ENCODE results near the gene AMY2B.
A peak's percentile ranks its signal among the peaks of the same experiment; 100 is the strongest.

AMY2B gene

GRCh38 chr1:103527331-103527730 is 44.1 kb upstream of the AMY2B start:
- Histone ChIP-seq H4K8ac (ENCODE audit: low read length) (no peak overlapping the region), H2AFZ (ENCODE audit: low read depth, low read length) (no peak overlapping the region), H2BK15ac (ENCODE audit: low read depth, poor library complexity, severe bottlenecking) (no peak overlapping the region), H3K9ac (ENCODE audit: low read length) (peak overlapping the region; percentile 97), H3K27me3 (ENCODE audit: control insufficient read depth in 1 of 2, insufficient read depth in 1 of 2, low read length in 2 of 2) (no peaks in the 10 kb centered on the region), H4K91ac (ENCODE audit: low read length) (no peak overlapping the region), H3K9me3 (ENCODE audit: control insufficient read depth, low read length) (no peaks in the 10 kb centered on the region), H2BK12ac (ENCODE audit: low read length in 2 of 2) (no peak overlapping the region), H3K27ac (ENCODE audit: low read length, poor library complexity, severe bottlenecking) (no peak overlapping the region), H3K36me3 (ENCODE audit: control insufficient read depth in 1 of 2, insufficient read depth in 2 of 2, low read depth in 1 of 2, low read length in 2 of 2) (peaks cover 3 to 32% of the 10 kb centered on the region in 2 experiments), H3K4me1 (ENCODE audit: control insufficient read depth, insufficient read depth, low read depth, low read length) (peaks cover 3% of the 10 kb centered on the region), H3K18ac (ENCODE audit: low read depth in 1 of 2, low read length in 2 of 2) (no peak overlapping the region), H3K23ac (ENCODE audit: low read length in 2 of 2) (no peak overlapping the region), H2AK5ac (ENCODE audit: low read length, severe bottlenecking) (no peak overlapping the region), H3K79me1 (replicated peaks; ENCODE audit: low read length, poor library complexity, severe bottlenecking) (peaks cover 9% of the 10 kb centered on the region), H3K4me3 (ENCODE audit: insufficient read depth in 1 of 2, low read depth in 1 of 2, low read length in 2 of 2) (peak overlapping the region in 1 of 2 experiments; percentile 99), H3K4ac (ENCODE audit: low read depth in 1 of 2, low read length in 2 of 2) (no peak overlapping the region), H3K4me2 (ENCODE audit: low read length, poor library complexity, severe bottlenecking) (no peak overlapping the region), H2BK5ac (ENCODE audit: low read depth, low read length, poor library complexity, severe bottlenecking) (no peak overlapping the region), H2BK120ac (ENCODE audit: low read depth, low read length) (no peak overlapping the region), H3K14ac (ENCODE audit: low read length in 2 of 2) (no peak overlapping the region)
- no peak for DNase-seq
- WGBS, result no CpG with 5 or more reads among the region's 2 CpGs

GRCh38 chr1:103529746-103530145 is 41.6 kb upstream of the AMY2B start:
- Histone ChIP-seq H3K9me3 (ENCODE audit: control insufficient read depth, low read length) (no peaks in the 10 kb centered on the region), H3K18ac (ENCODE audit: low read depth in 1 of 2, low read length in 2 of 2) (no peak overlapping the region), H4K91ac (ENCODE audit: low read length) (no peak overlapping the region), H3K79me1 (replicated peaks; ENCODE audit: low read length, poor library complexity, severe bottlenecking) (peaks cover 6% of the 10 kb centered on the region), H2BK12ac (ENCODE audit: low read length in 2 of 2) (no peak overlapping the region), H3K4ac (ENCODE audit: low read depth in 1 of 2, low read length in 2 of 2) (no peak overlapping the region), H2AK5ac (ENCODE audit: low read length, severe bottlenecking) (no peak overlapping the region), H2BK15ac (ENCODE audit: low read depth, poor library complexity, severe bottlenecking) (no peak overlapping the region), H2BK5ac (ENCODE audit: low read depth, low read length, poor library complexity, severe bottlenecking) (no peak overlapping the region), H3K27me3 (ENCODE audit: control insufficient read depth in 1 of 2, insufficient read depth in 1 of 2, low read length in 2 of 2) (no peaks in the 10 kb centered on the region), H3K23ac (ENCODE audit: low read length in 2 of 2) (no peak overlapping the region), H3K4me2 (ENCODE audit: low read length, poor library complexity, severe bottlenecking) (no peak overlapping the region), H3K4me1 (ENCODE audit: control insufficient read depth, insufficient read depth, low read depth, low read length) (peaks cover 3% of the 10 kb centered on the region), H2BK120ac (ENCODE audit: low read depth, low read length) (no peak overlapping the region), H2AFZ (ENCODE audit: low read depth, low read length) (no peak overlapping the region), H4K8ac (ENCODE audit: low read length) (no peak overlapping the region), H3K27ac (ENCODE audit: low read length, poor library complexity, severe bottlenecking) (no peak overlapping the region), H3K9ac (ENCODE audit: low read length) (no peak overlapping the region), H3K4me3 (ENCODE audit: insufficient read depth in 1 of 2, low read depth in 1 of 2, low read length in 2 of 2) (no peak overlapping the region), H3K14ac (ENCODE audit: low read length in 2 of 2) (no peak overlapping the region), H3K36me3 (ENCODE audit: control insufficient read depth in 1 of 2, insufficient read depth in 2 of 2, low read depth in 1 of 2, low read length in 2 of 2) (peaks cover 3 to 53% of the 10 kb centered on the region in 2 experiments)
- WGBS, result 92% methylated on average over 6 of the region's 8 CpGs
- no peak for DNase-seq

DNA sequence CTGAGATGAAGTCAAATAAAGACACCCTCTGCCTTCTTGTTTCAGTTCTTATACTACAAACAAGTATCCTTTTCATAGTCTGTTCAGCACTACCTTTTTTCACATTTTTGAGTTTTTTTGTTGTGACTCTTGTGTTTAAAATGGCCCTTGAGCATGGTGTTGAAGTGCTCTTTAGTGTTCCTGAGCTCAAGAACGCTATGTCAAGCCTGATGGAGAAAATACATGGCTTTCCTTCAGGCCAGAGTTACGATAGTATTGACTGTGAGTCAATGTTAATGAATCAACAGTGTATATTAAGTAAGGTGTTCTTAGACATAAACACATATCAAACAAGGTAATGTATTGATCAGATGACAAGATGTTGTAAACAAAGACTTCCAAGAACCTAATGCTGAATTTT is 33.2 kb upstream of the AMY2B start:
- no peak overlapping the region for H3K4ac ChIP-seq (ENCODE audit: low read depth in 1 of 2, low read length in 2 of 2)
- DNase-seq, result no peak

GRCh38 chr1:103541431-103541830 is 30.0 kb upstream of the AMY2B start:
- peak; percentile 16 for DNase-seq
- Histone ChIP-seq H3K4ac (ENCODE audit: low read depth in 1 of 2, low read length in 2 of 2) (no peak overlapping the region), H2BK15ac (ENCODE audit: low read depth, poor library complexity, severe bottlenecking) (no peak overlapping the region), H3K79me1 (replicated peaks; ENCODE audit: low read length, poor library complexity, severe bottlenecking) (peaks cover 5% of the 10 kb centered on the region), H3K9ac (ENCODE audit: low read length) (no peak overlapping the region), H2AK5ac (ENCODE audit: low read length, severe bottlenecking) (no peak overlapping the region), H2BK5ac (ENCODE audit: low read depth, low read length, poor library complexity, severe bottlenecking) (no peak overlapping the region), H2BK12ac (ENCODE audit: low read length in 2 of 2) (no peak overlapping the region), H4K8ac (ENCODE audit: low read length) (no peak overlapping the region), H3K18ac (ENCODE audit: low read depth in 1 of 2, low read length in 2 of 2) (no peak overlapping the region), H3K27ac (ENCODE audit: low read length, poor library complexity, severe bottlenecking) (no peak overlapping the region), H3K4me3 (ENCODE audit: insufficient read depth in 1 of 2, low read depth in 1 of 2, low read length in 2 of 2) (no peak overlapping the region), H3K23ac (ENCODE audit: low read length in 2 of 2) (no peak overlapping the region), H3K14ac (ENCODE audit: low read length in 2 of 2) (no peak overlapping the region), H3K36me3 (ENCODE audit: control insufficient read depth in 1 of 2, insufficient read depth in 2 of 2, low read depth in 1 of 2, low read length in 2 of 2) (peaks cover 9 to 95% of the 10 kb centered on the region in 2 experiments), H3K4me1 (ENCODE audit: control insufficient read depth, insufficient read depth, low read depth, low read length) (no peaks in the 10 kb centered on the region), H2AFZ (ENCODE audit: low read depth, low read length) (no peak overlapping the region), H4K91ac (ENCODE audit: low read length) (no peak overlapping the region), H3K27me3 (ENCODE audit: control insufficient read depth in 1 of 2, insufficient read depth in 1 of 2, low read length in 2 of 2) (no peaks in the 10 kb centered on the region), H3K9me3 (ENCODE audit: control insufficient read depth, low read length) (no peaks in the 10 kb centered on the region), H3K4me2 (ENCODE audit: low read length, poor library complexity, severe bottlenecking) (no peak overlapping the region), H2BK120ac (ENCODE audit: low read depth, low read length) (no peak overlapping the region)
- WGBS, result 90% methylated on average over 1 of the region's 3 CpGs

More for the DNA sequence above, 33.2 kb upstream of the AMY2B start:
- Histone ChIP-seq H2AK5ac (ENCODE audit: low read length, severe bottlenecking) (no peak overlapping the region), H3K4me2 (ENCODE audit: low read length, poor library complexity, severe bottlenecking) (no peak overlapping the region), H3K27ac (ENCODE audit: low read length, poor library complexity, severe bottlenecking) (no peak overlapping the region), H2AFZ (ENCODE audit: low read depth, low read length) (no peak overlapping the region), H3K23ac (ENCODE audit: low read length in 2 of 2) (no peak overlapping the region), H4K91ac (ENCODE audit: low read length) (no peak overlapping the region), H3K36me3 (ENCODE audit: control insufficient read depth in 1 of 2, insufficient read depth in 2 of 2, low read depth in 1 of 2, low read length in 2 of 2) (peaks cover 8 to 97% of the 10 kb centered on the region in 2 experiments), H3K9me3 (ENCODE audit: control insufficient read depth, low read length) (no peaks in the 10 kb centered on the region), H3K14ac (ENCODE audit: low read length in 2 of 2) (no peak overlapping the region), H3K4me3 (ENCODE audit: insufficient read depth in 1 of 2, low read depth in 1 of 2, low read length in 2 of 2) (no peak overlapping the region), H3K27me3 (ENCODE audit: control insufficient read depth in 1 of 2, insufficient read depth in 1 of 2, low read length in 2 of 2) (no peaks in the 10 kb centered on the region), H4K8ac (ENCODE audit: low read length) (no peak overlapping the region), H2BK120ac (ENCODE audit: low read depth, low read length) (no peak overlapping the region), H2BK15ac (ENCODE audit: low read depth, poor library complexity, severe bottlenecking) (no peak overlapping the region), H3K79me1 (replicated peaks; ENCODE audit: low read length, poor library complexity, severe bottlenecking) (peaks cover 5% of the 10 kb centered on the region), H3K4me1 (ENCODE audit: control insufficient read depth, insufficient read depth, low read depth, low read length) (no peaks in the 10 kb centered on the region), H2BK12ac (ENCODE audit: low read length in 2 of 2) (no peak overlapping the region), H2BK5ac (ENCODE audit: low read depth, low read length, poor library complexity, severe bottlenecking) (no peak overlapping the region), H3K9ac (ENCODE audit: low read length) (no peak overlapping the region), H3K18ac (ENCODE audit: low read depth in 1 of 2, low read length in 2 of 2) (no peak overlapping the region)
- 100% methylated on average over 1 of the region's 2 CpGs for WGBS

All from mesenchymal stem cell (in vitro differentiated cells and primary cell).